ENCODE data around the gene FAM184A. TPM values are rescaled to one million over a fixed set of nuclear protein-coding genes. Genes with fewer than 3 reads are reported as not detected.
"Not testable (repeated sequence)": the region's sequence is repeated elsewhere in the genome, so short reads cannot be mapped to it uniquely, and the experiment has no call there.

Gene FAM184A
- total RNA-seq, 1 experiment from 2014 or later = 0.79 TPM

DNA sequence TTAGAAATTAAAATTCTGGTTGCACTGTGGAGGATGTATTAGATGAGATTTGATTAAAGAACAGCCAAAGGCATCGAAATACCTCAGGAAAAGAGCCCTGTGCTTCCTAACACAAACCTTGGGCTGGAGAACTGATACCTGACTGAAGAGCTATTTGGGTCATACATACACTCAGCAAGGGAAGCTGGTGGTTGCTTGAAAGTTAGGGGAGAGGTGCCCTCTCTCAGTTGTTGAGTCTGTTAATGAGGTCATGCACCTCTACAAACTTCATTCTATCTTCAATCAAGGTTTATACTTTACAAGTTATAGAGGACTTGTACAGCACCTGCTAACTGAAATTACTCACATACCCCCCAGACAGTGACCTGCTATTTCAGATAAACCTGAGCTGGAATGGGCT, 25.5 kb downstream of the FAM184A start:
- no peak for DNase-seq (ENCODE audit: low read depth)

DNA sequence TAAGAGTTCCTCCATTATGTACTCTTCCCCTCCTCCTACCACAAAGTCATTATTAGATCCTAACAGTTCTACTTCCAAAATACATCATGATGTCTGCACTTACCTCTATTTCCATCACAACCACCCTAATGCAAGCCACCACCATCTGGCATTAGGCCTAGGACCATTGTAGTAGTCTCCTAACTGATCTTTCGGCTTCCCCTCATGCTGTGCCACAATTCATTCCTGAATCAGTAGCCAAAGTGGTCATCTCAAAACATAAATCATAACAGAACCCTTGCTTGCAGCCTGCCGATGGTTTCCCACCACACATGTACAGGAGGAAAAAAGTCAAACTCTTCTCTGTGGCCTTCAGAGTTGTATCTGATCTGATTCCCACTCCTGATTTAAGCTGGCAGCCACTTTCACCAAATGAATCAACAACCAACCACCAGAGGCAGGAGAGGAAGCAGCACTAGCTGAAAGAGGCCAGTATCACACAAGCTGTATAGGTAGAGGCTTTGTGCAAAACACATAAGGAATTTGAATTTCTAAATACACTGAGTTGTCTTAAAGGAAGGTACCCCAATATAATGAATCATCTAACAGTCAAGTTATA, 26.1 kb downstream of the FAM184A start:
- no peak for DNase-seq (ENCODE audit: low read depth)

DNA sequence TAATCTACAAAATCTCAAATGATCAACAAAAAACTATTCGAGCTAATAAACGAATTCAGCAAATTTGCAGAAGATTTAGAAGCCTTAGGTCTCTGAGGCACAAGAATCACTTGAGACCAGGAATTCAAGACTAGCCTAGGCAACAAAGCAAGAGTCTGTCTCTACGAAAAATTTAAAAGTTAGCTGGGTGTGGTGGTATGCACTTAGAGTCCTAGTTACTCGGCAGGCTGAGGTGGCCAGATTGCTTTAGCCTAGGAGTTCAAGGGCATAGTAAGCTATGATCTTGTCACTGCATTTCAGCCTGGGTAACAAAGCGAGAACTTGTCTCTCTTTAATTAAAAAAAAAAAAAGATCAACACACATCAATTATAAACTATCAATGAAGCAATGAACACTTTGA, 34.2 kb downstream of the FAM184A start:
- no peak for DNase-seq (ENCODE audit: low read depth)

DNA sequence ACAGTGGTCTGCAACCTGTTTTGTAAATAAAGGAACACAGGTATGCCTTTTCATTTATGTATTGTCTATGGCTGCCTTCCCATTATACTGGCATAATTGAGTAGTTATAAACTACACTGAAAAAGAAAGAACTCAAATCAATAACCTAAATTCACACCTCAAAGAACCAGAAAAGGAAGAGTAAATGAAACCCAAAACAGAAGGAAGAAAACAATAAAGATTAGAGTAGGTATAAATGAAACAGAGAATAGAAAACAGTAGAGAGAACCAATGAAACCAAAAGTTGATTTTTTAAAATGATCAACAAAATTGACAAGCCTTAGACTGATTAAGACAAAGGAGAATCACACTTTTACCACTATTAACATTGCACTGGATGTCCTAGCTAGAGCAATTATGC, 34.7 kb downstream of the FAM184A start:
- no peak for DNase-seq (ENCODE audit: low read depth)

DNA sequence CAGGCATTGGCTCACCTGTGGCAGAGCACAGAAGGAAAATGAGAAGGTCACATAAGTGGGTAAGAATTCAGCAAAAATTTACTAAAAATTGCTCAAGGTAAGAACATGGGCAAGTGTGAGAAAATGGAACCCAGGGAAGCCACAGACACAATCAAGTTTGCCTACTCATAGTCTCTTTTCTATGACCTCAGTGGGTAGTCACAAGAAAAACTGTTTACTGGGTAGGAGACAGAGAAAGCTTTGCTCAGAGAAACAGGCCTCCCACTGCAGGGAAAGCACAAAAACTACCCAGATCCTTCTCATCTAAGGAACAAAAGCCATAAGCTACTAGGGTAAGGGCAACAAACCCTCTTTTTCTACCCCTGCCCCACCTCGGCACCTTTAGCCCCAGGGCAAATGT, 35.2 kb downstream of the FAM184A start:
- no peak for DNase-seq (ENCODE audit: low read depth)

DNA sequence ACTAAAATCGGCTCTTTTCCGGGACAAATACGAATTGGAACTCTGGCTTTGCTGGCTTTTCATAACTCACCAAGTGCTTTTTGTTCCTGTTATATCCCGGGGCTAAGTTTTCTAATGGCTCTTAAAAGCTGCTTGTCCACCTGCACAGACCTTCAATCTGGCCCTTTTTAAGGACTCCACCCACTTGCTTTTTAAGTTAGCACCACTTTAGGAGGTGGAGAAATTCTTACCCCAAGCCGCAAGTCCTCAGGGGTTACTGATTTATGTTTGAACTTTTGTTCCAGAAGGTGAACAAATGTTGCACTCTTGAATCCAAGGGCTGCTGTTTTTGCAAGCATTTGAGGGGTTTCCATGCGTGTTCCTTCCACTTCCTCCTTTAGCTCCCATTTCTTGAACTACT, 37.8 kb downstream of the FAM184A start:
- no peak for DNase-seq (ENCODE audit: low read depth)

DNA sequence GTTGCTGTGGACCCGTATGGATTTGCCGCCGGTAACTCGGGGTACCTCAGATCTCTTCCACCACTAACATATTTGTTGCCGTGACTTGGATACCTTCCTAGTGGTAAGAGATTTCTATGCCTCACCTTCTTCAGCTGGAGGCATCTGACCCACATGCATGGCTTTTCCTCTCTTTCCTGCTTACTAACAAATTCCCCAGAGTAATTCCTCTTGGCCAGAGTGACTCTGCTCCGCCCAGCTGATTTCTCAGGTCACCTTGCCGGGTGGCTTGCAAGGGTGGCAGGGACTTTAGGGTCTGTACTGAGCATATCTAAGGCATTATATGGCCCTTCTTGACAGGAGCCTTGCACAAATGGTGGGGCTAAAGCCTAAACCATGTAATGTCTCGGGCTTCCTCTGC, 38.2 kb downstream of the FAM184A start:
- DNase-seq (ENCODE audit: low read depth) = no peak

DNA sequence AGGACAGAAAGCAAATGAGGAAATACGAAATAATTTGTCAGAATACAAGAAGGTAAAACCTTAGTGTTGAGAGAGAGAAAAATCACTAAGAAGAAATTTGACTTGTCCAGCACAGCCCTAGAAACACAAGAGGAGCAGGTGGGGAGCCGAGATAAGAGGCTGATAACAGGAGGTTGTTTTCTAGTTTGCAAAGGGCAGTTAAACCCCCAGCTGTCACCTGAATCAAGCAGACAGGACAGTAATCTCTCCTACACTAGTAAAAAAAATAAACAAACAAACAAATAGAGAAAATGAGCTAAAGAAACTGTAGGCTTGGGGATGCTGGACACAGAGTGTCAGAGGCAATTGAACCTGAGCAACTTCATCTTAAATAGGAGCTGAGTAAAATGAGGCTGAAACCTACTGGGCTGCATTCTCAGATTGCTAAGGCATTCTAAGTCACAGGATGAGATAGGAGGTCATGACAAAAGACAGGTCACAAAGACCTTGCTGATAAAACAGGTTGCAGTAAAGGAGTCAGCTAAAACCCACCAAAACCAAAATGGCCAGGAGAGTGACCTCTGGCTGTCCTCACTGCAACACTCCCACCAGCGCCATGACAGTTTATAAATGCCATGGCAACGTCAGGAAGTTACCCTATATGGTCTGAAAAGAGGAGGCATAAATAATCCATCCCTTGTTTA, 40.4 kb downstream of the FAM184A start:
- DNase-seq (ENCODE audit: low read depth) = no peak

DNA sequence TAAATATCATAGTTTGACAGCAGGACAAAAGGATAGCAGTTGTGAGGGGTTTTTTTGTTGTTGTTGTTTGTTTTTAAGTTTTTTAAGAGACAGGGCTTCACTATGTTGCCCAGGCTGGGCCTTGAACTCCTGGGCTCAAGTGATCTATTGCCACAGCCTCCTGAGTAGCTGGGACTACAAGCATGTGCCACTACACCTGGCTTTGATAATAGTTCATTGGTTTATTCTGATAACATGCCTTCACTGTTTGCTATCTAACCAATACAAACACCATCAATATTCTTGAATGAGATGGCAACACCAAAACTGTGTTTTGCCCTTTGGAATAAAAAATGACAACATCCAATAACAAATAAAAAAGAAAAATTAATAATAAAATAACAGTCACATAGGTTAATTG, 41.2 kb downstream of the FAM184A start:
- no peak for DNase-seq (ENCODE audit: low read depth)

DNA sequence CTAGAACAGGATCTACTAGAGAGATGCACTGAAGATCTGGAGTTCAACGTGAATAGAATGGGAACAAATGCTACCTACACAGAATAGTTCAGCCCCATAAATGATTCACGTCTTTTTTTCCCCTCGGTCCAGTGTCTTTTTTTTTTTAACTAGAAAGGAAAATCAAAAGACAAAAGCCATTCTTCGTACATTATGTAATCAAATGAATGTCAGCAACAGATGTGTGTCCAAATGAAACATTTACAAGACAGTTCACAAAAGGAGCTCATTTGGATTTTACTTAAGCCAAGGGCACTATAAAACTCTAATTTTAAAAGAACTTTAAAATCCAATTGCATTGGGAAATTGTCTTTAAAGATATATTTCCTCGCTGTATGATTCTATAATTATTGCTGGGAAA, 42.4 kb downstream of the FAM184A start:
- DNase-seq (ENCODE audit: low read depth) = no peak

DNA sequence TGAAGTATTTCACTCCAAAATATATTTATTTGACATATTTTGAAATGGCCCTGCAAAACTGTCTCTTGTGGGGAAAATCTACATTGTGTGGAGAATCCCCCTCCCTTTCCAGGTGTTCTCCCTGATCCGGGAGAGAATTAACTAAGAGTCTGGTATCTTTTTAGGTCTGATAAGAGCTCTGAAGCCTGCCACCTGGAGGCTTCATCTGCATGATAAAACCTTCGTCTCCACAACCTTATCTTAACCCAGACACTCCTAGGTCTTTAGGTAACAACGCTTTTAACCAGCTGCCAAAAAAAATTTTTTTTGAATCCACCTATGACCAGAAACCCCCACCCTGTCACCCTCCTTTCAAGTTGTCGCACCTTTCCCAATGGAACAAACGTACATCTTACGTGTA, 43.0 kb downstream of the FAM184A start:
- no peak for DNase-seq (ENCODE audit: low read depth)

DNA sequence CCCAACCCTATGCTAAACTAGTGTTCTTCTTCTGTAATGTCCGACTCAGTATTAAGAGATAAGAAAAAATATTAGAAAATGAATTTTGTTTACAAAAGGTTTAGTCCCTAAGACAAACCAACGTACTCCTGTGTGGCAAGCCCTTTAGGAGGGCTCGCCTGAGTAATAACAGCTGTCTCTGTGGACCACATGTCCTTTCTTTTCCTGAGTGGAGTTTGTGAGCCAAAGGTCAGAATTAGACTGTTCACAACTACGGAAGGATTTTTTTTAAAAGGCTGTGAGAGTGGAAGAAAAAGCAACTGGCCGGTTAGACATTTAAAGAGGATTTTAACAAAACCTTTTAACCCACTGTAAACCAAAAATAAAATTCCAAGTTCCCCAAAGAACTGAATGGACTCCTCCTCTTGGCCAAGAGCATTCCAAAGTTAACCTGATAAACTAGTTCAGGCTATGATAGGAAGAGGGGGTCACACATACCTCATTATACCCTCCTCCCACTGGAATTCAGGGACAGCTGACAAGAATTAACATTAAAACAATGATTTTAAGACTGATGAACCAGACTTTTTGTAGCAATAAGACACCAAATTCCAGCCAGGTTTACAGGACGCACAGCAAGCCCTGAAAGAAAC, 43.5 kb downstream of the FAM184A start:
- DNase-seq (ENCODE audit: low read depth) = no peak

DNA sequence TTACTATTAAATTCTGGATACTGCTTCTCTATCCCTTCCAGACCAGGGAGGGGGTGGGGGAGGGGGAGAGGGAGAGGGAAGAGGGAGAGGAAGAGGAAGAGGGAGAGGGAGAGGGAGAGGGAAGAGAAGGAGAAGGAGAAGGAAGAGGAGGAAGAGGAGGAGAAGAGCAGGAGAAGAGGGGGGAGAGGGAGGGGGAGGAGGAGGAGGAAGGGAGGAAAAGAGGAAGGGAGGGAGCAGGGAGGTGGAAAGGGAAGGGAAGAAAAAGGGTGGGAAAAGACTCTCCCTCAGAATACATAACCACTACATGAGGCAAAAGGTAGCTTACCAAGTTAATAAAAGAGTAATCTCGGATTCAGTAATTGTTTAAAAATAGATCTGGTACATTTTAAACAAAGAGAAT, 46.0 kb downstream of the FAM184A start:
- no peak for DNase-seq (ENCODE audit: low read depth)

DNA sequence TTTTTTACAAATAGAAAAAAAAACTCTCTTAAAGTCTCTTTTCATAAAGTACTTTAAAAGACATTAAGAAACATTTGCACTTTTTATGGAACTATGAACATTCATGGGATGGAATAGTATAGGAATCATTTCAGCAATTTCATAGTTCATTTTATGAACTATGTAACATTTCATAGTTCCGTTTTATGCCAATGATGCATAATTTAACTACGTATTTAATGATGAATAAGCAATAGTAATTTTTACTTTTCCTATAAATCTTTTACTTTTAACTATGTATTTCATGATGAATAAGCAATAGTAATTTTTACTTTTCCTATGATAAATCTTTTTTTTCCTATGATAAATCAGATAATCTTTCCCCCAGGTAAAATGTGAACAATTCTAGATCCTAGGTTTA, 47.7 kb downstream of the FAM184A start:
- DNase-seq (ENCODE audit: low read depth) = no peak

DNA sequence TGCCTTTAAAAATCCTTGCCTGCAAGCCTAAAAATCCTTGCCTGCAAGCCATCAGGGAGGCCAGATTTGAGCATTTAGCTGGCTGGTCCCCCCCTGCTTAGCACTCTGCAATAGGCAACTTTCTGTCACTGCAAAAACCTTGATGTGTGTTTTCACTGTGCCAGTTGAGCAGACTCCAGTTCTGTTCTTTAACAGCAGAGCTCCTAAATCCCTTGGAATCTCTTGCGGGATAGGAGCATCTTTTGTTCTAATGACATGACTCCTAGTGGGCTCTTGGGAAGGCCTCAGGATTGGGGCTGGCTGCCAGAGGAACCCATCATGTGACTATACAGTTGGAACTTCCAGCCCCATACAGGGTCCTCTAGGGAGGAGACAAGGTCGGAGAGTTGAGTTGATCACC, 50.4 kb downstream of the FAM184A start:
- DNase-seq (ENCODE audit: low read depth) = no peak

DNA sequence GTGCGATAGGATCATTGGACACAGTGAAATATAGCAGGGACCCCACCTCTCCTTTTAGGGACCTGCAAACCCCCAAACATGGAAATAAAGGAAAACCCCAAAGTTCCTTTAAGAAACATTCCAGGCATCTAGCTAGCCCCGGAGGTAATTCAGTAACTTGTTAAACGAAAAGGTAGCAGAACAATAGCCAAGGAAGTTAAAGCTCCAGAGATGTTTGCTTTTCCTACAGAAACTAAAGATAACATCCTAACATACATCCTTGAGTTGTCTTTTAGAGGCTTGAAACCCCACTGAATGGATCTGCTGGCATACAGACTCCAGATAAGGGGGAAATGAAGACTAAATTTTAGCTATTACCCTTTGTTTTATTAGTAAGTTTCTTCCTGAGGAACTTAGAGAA, 51.0 kb downstream of the FAM184A start:
- no peak for DNase-seq (ENCODE audit: low read depth)

DNA sequence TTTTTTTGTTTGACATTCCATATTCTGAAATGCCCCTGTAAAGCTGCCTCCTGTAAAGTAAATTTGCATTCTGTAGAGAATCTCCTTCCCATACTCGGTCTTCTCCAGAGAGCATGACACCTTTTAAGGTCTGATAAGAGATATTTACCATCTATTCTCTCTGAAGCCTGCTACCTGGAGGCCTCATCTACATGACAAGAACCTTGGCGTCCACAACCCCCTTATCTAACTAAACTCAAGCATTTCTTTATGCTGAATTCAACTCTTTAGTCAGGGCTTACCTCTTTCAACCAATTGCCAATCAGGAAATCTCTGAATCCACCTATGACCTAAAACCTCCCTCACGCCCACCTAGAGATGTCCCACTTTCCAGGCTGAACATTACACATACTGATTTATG, 51.6 kb downstream of the FAM184A start:
- DNase-seq (ENCODE audit: low read depth) = no peak

DNA sequence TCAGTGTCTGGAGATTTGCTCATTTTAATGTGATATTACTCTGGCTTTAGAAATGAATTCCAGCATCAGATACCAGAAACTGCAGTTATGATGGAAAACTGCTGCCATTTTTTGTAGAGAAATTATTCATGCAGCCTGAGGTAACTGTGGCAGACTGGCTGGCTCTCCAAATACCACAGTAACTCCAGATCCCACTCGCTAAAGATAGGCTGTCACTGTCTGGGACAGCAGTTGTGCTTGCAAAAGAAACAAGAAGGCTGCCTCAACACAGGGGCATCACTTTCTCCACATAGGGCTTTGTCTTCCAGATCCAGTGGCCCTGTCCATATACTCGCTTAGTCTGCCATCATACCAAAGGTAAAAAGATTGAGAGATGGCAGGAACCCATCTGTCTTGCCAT, 52.7 kb downstream of the FAM184A start:
- no peak for DNase-seq (ENCODE audit: low read depth)

DNA sequence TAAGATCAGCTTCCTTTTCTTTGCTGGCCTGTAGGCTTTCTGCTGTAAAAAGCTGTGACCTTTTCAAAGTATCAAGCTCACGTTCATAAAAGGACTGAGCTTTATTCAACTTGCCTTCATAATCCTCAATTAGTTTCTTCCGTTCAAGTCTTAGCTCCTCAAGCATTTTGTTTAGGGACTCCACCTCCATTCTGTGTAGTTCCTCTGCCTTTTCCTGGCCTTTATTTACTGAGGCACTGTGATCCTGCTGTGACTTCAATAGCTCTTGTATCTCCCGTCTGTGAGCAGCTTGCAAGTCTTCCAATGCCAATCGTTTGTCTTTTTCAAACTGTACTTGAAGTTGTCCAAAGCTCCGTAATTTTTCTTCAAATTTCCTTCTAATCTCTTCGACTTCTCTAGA, 54.4 kb downstream of the FAM184A start:
- DNase-seq (ENCODE audit: low read depth) = no peak

DNA sequence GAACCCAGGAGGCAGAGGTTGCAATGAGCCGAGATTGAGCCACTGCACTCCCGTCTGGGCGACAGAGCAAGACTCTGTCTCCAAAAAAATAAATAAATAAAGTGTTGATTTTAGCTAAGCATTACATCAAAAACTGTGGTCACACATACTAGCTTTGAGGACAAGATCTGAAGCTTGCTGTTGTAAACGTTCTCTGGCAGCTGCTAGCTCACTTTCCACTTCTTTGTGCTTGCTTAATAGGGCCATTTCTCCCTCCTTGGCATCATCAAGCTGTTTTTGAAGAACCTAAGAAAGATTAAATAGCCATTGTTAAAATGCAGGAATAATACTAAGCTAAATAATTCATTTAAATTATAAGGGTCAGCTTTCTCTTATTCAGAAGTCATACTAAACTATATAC, 55.7 kb downstream of the FAM184A start:
- no peak for DNase-seq (ENCODE audit: low read depth)

DNA sequence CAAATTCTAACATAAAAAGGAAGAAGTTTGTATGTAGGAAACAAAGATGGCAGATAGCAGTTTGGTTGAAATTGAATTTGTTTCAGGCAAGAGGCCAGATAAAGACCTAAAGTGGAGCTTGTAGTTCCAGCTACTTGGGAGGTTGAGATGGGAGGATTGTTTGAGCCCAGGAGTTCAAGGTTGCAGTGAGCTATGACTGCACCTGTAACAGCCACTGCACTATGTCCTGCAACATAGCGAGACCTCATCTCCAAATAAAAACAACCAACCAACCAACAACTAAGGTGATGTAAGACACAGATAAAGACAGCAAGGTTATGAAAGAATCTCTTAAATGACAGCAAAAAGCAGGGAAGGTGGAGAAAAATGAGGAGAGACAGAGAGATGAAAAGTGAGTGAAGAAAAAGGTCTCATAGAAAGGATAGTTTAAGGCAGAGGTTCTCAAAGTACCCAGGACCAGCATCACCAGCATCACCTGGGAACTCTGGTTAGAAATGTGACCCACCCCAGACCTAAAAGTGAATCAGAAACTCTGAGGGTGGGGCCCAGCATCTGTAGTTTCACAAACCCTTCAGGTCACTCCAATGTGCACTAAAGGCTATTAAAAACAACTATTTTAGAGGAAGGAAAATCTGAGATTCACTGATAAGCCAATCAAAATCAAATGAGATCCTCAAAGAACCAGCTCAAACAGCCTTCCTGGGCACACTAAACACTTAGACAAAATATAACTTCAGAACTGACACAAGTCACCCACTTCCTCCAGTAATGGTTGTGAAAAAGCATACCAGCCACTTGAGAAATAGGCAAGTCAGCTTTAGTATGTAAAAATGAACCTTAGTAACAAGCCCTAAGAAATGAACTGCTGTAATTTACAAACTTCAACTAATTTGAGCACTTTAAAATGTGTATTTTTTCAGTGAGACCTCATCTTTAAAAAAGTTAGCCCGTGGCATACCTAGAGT, 57.6 kb downstream of the FAM184A start:
- DNase-seq (ENCODE audit: low read depth) = no peak

DNA sequence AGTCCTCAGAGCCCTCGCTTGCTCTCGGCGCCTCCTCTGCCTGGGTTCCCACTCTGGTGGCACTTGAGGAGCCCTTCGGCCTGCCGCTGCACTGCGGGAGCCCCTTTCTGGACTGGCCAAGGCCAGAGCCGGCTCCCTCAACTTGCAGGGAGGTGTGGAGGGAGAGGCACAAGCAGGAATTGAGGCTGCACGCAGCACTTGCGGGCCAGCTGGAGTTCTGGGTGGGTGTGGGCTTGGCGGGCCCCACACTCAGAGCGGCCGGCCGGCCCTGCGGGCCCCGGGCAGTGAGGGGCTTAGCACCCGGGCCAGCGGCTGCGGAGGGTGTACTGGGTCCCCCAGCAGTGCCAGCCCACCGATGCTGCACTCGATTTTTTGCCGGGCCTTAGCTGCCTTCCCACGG, 63.3 kb downstream of the FAM184A start:
- not testable (repeated sequence) for DNase-seq (ENCODE audit: low read depth)

All from M059J (cell line).